OCI-LY7 (cell line): ENCODE results near the gene FANCC.

Experiments
- CTCF ChIP-seq: fragments of 200-600 bp; sonication (generic); conservative IDR thresholded peaks from 2 replicates; pipeline ENCODE4 v1.5.1; 2014; ENCODE audit warnings: mild to moderate bottlenecking, antibody characterized with exemption, low read length, moderate library complexity, mixed read lengths
- EZH2phosphoT487 ChIP-seq: fragments of 200-600 bp; sonication (generic); IDR thresholded peaks from 2 replicates; pipeline ENCODE4 v1.6.1; 2018; ENCODE audit warnings: low read depth, borderline replicate concordance, mild to moderate bottlenecking, mixed run types, antibody characterized with exemption, low read length, moderate library complexity, mixed read lengths

GRCh38 chr9:95101326-95101725 lies 216.2 kb downstream of the FANCC start:
- no peak for TF ChIP-seq CTCF
- no peak for TF ChIP-seq EZH2phosphoT487
